ENCODE results near the gene LMNA.

LMNA gene

GRCh38 chr1:156095906-156096508, 18.5 kb upstream of the LMNA start:
- no peaks in the 10 kb centered on the region for H3K36me3 Mint-ChIP-seq (ENCODE audit: low read depth)
- peak overlapping the region; percentile 97 for H3K27ac Mint-ChIP-seq
- H3K4me1 Mint-ChIP-seq (ENCODE audit: low read depth) = peaks cover 54% of the 10 kb centered on the region
- no peaks in the 10 kb centered on the region for H3K27me3 Mint-ChIP-seq
- no peak for DNase-seq
- no peaks in the 10 kb centered on the region for H3K9me3 Mint-ChIP-seq
- H3K4me3 Mint-ChIP-seq = peak overlapping the region; percentile 63

- Mint-ChIP-seq H3K27ac (peak overlapping the region; percentile 97), H3K27me3 (peaks cover 2% of the 10 kb centered on the region), H3K4me3 (peak overlapping the region; percentile 63), H3K4me1 (ENCODE audit: low read depth) (peaks cover 59% of the 10 kb centered on the region), H3K36me3 (ENCODE audit: low read depth) (no peaks in the 10 kb centered on the region), H3K9me3 (no peaks in the 10 kb centered on the region)
- peak; percentile 92 for DNase-seq
Observed at GRCh38 chr1:156096640-156097391, 17.7 kb upstream of the LMNA start.

- peaks cover 62% of the 10 kb centered on the region for H3K4me1 Mint-ChIP-seq (ENCODE audit: low read depth)
- peak overlapping the region; percentile 97 for H3K27ac Mint-ChIP-seq
- peak overlapping the region; percentile 63 for H3K4me3 Mint-ChIP-seq
- H3K36me3 Mint-ChIP-seq (ENCODE audit: low read depth) = no peaks in the 10 kb centered on the region
- H3K27me3 Mint-ChIP-seq = peaks cover 2% of the 10 kb centered on the region
- DNase-seq = peak; percentile 62
- no peaks in the 10 kb centered on the region for H3K9me3 Mint-ChIP-seq
Observed at GRCh38 chr1:156097499-156098178, 16.9 kb upstream of the LMNA start.

GRCh38 chr1:156098784-156099183, 15.7 kb upstream of the LMNA start:
- H3K4me1 Mint-ChIP-seq (ENCODE audit: low read depth) = peaks cover 72% of the 10 kb centered on the region
- DNase-seq = no peak
- H3K27me3 Mint-ChIP-seq = peaks cover 2% of the 10 kb centered on the region
- H3K4me3 Mint-ChIP-seq = peak overlapping the region; percentile 10
- no peaks in the 10 kb centered on the region for H3K9me3 Mint-ChIP-seq
- no peaks in the 10 kb centered on the region for H3K36me3 Mint-ChIP-seq (ENCODE audit: low read depth)
- peak overlapping the region; percentile 97 for H3K27ac Mint-ChIP-seq

- H3K27ac Mint-ChIP-seq = no peak overlapping the region
- peaks cover 2% of the 10 kb centered on the region for H3K27me3 Mint-ChIP-seq
- DNase-seq = no peak
- no peaks in the 10 kb centered on the region for H3K36me3 Mint-ChIP-seq (ENCODE audit: low read depth)
- peaks cover 77% of the 10 kb centered on the region for H3K4me1 Mint-ChIP-seq (ENCODE audit: low read depth)
- H3K9me3 Mint-ChIP-seq = no peaks in the 10 kb centered on the region
- H3K4me3 Mint-ChIP-seq = no peak overlapping the region
Observed at GRCh38 chr1:156099282-156099681, 15.2 kb upstream of the LMNA start.

GRCh38 chr1:156100205-156100995, 14.1 kb upstream of the LMNA start:
- no peak for DNase-seq
- Mint-ChIP-seq H3K27ac (peak overlapping the region; percentile 58), H3K4me3 (no peak overlapping the region), H3K36me3 (ENCODE audit: low read depth) (no peaks in the 10 kb centered on the region), H3K4me1 (ENCODE audit: low read depth) (peaks cover 85% of the 10 kb centered on the region), H3K27me3 (peaks cover 2% of the 10 kb centered on the region), H3K9me3 (no peaks in the 10 kb centered on the region)

- H3K27me3 Mint-ChIP-seq = peaks cover 2% of the 10 kb centered on the region
- no peak for DNase-seq
- no peak overlapping the region for H3K4me3 Mint-ChIP-seq
- H3K4me1 Mint-ChIP-seq (ENCODE audit: low read depth) = peaks cover 85% of the 10 kb centered on the region
- H3K27ac Mint-ChIP-seq = no peak overlapping the region
- H3K9me3 Mint-ChIP-seq = no peaks in the 10 kb centered on the region
- no peaks in the 10 kb centered on the region for H3K36me3 Mint-ChIP-seq (ENCODE audit: low read depth)
Observed at GRCh38 chr1:156101880-156102279, 12.6 kb upstream of the LMNA start.

- DNase-seq = no peak
- H3K27ac Mint-ChIP-seq = peak overlapping the region; percentile 83
- no peak overlapping the region for H3K4me3 Mint-ChIP-seq
- no peaks in the 10 kb centered on the region for H3K9me3 Mint-ChIP-seq
- H3K27me3 Mint-ChIP-seq = peaks cover 2% of the 10 kb centered on the region
- peaks cover 84% of the 10 kb centered on the region for H3K4me1 Mint-ChIP-seq (ENCODE audit: low read depth)
- no peaks in the 10 kb centered on the region for H3K36me3 Mint-ChIP-seq (ENCODE audit: low read depth)
Observed at GRCh38 chr1:156102633-156103511, 11.6 kb upstream of the LMNA start.

- peak overlapping the region; percentile 35 for H3K4me3 Mint-ChIP-seq
- no peaks in the 10 kb centered on the region for H3K36me3 Mint-ChIP-seq (ENCODE audit: low read depth)
- H3K27me3 Mint-ChIP-seq = peaks cover 2% of the 10 kb centered on the region
- no peak for DNase-seq
- peak overlapping the region; percentile 83 for H3K27ac Mint-ChIP-seq
- H3K4me1 Mint-ChIP-seq (ENCODE audit: low read depth) = peaks cover 83% of the 10 kb centered on the region
- H3K9me3 Mint-ChIP-seq = no peaks in the 10 kb centered on the region
Observed at GRCh38 chr1:156103521-156103947, 11.0 kb upstream of the LMNA start.

GRCh38 chr1:156104065-156104810, 10.3 kb upstream of the LMNA start:
- Mint-ChIP-seq H3K9me3 (no peaks in the 10 kb centered on the region), H3K4me3 (peak overlapping the region; percentile 35), H3K27ac (peak overlapping the region; percentile 95), H3K4me1 (ENCODE audit: low read depth) (peaks cover 83% of the 10 kb centered on the region), H3K27me3 (peaks cover 2% of the 10 kb centered on the region), H3K36me3 (ENCODE audit: low read depth) (no peaks in the 10 kb centered on the region)
- DNase-seq = peak; percentile 58

GRCh38 chr1:156104861-156105832, 9.4 kb upstream of the LMNA start:
- no peak for DNase-seq
- Mint-ChIP-seq H3K27ac (peak overlapping the region; percentile 95), H3K36me3 (ENCODE audit: low read depth) (no peaks in the 10 kb centered on the region), H3K4me3 (peak overlapping the region; percentile 79), H3K4me1 (ENCODE audit: low read depth) (peaks cover 80% of the 10 kb centered on the region), H3K9me3 (no peaks in the 10 kb centered on the region), H3K27me3 (peaks cover 2% of the 10 kb centered on the region)

All from activated T-cell treated with anti-CD3 and anti-CD28 coated beads, Interleukin-2, amount 50 U/mL, for 24 hours (primary cell).